HG03095 (cell line): ENCODE data around the gene KLF17.

Source experiments
- ATAC-seq: cut with Tn5 transposase; IDR thresholded peaks from one replicate; pipeline ENCODE4 v1.9.1; 2021; ENCODE audit warnings: moderate library complexity; ENCODE audit not compliant: unreplicated experiment

The KLF17 gene, protein sequence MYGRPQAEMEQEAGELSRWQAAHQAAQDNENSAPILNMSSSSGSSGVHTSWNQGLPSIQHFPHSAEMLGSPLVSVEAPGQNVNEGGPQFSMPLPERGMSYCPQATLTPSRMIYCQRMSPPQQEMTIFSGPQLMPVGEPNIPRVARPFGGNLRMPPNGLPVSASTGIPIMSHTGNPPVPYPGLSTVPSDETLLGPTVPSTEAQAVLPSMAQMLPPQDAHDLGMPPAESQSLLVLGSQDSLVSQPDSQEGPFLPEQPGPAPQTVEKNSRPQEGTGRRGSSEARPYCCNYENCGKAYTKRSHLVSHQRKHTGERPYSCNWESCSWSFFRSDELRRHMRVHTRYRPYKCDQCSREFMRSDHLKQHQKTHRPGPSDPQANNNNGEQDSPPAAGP

DNA sequence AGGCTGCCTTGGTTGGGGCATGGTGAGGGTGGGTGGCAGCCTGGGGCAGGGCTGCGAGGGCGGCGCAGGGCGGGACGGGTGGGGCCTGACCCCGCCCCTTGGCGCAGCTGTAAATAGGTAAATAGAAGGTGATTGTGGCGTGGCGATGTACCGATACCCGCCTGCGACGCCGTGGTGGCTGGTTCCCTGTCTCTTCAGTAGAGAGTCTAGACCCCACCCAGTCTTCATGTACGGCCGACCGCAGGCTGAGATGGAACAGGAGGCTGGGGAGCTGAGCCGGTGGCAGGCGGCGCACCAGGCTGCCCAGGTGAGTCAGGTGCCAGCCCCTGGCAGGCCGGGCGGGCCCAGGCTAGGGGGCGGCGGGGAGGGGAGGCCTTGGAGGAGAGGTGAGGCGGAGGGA lies at the start of gene KLF17:
KLF17 (plus strand) TSS at position 140 of the 400 bp plus-strand sequence; CDS start at position 227, 87 bp downstream.
- no peak for ATAC-seq

DNA sequence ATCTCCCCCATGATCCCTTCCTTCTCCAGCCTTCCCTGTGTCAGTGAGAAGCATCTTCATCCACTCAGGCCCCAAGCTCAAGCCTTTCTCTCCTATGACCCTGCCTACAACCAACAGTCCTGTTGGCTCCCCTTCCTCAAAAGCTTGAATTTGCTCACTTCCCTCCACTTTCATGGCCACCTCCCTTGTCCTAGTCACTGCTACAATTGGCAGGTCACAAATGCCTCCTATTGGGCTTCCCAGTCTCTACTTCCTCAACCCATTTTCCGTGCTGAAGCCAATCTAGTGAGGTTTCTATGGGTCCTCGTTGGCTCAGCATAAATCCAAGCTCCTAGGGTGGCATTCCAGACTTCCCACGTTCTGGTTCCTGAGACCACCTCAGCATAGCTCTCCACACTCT lies 47.2 kb upstream of the KLF17 start:
- no peak for ATAC-seq

DNA sequence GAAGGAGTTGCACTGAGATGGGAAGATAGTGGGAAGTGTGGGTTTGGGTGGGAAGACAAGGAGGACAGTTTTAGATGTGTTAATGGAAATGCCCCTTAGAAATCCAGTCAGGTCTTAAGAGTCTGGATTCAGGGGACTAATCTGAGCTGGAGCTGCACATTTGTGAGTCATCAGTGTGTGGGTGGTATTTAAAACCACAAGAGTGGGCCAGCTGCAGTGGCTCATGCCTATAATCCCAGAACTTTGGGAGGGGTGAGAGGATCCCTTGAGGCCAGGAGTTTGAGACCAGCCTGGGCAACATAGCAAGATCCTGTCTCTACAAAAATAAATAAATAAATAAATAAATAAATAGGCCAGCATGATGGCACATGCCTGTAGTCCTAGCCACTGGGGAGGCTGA lies 46.4 kb upstream of the KLF17 start:
- ATAC-seq, result no peak

DNA sequence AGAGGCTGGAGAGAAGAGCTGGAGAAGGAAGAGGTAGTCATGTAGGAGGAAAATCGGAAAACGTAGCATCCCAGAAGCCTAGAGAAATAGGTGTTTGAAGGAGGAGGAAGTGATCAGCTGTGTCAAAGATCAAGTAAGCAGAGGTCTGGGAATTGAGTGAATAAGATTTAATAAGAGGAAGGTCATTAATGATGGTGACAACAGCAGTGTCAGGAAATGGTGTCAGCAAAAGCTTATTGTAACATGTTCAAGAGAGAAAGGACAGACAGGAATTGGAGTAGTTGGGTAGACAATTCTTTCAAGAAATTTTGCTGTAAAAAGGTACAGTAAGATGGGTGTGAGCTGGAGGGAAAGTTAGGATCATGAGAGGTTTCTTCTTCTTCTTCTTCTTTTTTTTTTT lies 45.8 kb upstream of the KLF17 start:
- no peak for ATAC-seq

DNA sequence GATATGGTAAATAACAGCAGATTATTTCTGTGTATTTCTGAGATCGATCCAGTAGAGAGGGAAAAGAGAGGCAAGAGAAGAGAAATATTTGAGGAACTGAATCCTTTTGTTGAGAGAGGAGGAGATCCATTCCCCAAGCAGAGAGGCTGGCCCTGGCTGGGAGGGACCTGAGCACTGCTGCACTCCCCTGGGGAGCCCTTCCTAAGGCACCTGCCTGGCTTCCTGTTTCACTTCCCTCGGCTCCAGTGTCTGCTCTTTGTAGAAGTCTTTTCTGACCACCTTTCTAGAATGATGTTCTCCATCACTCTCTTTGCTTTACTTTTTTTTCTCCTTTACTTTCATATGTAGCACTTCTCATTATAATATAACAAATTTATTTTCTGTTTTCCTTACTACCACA lies 45.1 kb upstream of the KLF17 start:
- ATAC-seq, result no peak

DNA sequence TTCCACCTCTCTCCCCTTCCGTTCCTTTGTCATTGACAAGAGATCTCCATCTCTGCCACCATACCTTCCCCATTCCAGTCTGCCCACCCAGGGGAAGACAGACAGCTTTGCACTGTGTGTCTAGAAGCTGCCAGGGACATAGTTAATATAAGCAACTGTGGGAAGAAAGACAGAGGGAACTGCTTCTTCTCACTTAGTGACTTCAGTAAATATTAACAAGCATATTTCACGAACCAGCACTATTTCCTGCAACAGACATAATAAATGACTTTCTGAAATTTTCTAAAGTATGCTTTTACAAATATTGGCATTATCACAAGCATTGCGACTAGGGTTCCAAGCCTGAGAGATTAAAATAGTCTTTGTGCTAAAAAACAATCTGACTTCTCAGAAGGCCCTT lies 44.2 kb upstream of the KLF17 start:
- ATAC-seq, result no peak

DNA sequence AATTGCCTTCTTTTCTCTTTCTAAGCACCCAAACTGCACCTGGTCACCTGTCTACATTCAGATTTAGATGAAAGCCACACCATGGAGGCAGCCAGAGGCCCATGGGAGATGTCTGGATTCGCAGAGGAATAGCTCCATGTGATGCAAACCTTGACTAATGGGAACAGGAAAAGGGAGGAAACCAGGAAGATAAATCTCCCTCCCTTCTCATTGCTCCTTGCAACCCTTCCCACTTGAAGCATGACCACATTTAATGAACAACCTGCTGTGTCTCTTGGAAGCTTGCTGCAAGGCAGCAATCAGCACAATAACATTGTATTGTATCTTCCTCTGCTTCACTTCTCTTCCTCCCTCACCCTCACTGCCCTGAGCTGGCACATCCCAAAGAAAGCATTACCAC lies 42.6 kb upstream of the KLF17 start:
- no peak for ATAC-seq

DNA sequence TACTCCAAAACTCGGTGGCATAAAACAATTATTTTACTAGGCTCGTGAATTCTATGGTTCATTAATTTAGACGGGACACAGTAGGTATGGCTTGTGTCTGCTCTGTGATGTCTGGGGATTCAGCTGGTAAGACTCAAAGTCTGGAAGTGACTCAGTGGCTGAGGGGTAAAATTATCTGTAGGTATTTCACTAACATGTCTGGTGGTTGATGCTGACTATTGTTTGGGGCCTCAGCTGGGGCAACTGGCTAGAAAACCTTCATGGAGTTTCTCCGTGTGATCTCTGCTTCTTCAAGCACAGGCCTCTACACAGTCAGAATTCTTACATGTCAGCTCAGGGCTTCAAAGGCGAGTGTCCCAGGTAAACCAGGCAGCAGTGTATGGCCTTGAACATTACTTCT lies 41.2 kb upstream of the KLF17 start:
- ATAC-seq, result no peak

DNA sequence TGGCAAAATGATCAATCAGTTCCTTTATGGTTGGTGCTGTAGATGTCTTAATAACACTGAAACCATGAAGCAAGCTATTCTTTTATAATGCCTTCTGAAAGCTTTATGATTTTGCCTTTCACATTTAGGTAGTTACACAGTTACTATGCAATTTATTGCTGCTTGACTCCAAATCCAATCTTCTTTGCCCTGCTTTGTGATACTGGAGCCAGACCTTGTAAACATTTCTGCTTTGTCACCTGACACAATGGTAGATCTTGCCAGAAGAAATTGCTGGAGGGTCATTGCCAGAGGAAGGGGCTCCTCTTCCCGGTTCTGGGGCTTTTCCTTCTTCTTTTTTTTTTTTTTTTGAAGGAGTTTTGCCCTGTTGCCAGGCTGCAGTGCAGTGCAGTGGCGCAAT lies 40.5 kb upstream of the KLF17 start:
- no peak for ATAC-seq

DNA sequence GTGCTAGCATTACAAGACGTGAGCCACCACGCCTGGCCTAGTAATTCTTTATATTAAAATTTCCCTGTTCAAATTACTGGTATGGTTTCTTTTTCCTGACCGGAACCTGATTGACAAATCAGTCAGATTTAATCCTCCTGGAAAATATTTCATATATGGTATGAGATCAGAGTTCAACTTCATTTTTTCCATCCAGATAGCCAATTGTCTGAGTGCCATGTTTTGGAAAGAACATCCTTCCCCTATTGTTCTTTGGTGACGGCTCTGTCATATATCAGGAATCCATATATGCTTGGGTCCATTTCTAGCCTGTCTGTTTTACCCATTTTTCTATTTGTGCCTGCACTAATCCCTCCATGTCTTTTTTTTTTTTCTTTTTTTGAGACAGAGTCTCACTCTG lies 39.1 kb upstream of the KLF17 start:
- ATAC-seq, result no peak

DNA sequence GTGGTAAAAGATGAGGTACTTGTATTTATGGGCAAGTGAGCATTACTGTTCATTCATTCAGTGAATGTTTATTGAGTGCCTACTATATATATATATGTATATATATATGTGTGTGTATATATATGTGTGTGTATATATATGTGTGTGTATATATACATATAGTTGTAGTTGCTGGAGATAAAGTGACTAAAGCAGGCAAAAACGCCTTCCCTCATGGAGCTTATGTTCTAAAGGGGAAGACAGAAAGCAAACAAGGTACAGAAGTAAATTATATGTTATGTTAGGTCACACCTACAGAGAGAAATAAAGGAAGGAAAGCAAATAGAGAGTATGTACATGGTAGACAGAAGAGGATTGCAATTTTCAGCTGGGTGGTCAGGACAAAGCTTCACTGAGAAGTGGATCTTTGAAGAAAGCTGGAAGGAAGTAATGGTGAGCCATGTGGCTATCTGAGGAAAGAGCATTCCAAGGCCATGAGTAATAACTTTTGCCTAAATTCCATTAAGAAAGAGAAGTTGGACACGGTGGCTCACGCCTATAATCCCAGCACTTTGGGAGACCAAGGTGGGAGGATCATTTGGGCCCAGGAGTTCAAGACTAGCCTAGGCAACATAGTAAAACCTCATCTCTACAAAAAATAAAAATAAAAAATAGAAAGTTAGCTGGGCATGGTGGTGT lies 33.5 kb upstream of the KLF17 start:
- ATAC-seq, result no peak

DNA sequence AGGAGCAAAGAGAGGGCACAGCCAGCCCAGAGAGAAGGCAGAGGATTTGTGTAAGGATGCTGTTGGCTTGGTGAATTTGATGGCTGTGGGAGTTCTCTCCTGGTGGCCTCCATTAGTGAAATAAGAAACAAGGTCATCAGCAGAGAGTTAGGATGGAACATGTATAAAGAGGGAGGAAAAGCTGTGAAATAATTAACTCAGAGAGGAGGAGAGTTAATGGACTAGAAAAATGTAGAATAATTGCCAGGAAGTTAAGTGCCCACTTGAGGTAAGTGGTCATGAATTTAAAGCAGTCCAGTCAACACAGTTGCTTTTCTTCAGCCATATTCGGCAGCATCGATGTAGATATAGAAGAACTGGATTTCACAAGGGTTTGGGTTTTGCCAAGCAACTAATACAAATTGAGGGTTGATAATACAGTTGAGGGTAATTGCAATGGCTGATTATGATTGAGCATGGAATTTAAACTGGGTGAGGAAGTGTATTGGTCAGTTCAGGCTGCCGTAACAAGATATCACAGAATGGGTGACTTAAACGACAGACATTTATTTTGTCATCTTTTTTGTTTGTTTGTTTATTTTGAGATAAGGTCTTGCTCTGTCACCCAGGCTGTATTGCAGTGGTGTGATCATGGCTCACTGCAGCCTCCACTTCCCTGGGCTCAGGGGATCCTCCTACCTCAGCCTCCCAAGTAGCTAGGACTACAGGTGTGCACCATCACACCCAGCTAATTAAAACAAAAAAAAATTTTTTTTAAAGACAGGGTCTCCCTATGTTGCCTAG lies 31.7 kb upstream of the KLF17 start:
- no peak for ATAC-seq

DNA sequence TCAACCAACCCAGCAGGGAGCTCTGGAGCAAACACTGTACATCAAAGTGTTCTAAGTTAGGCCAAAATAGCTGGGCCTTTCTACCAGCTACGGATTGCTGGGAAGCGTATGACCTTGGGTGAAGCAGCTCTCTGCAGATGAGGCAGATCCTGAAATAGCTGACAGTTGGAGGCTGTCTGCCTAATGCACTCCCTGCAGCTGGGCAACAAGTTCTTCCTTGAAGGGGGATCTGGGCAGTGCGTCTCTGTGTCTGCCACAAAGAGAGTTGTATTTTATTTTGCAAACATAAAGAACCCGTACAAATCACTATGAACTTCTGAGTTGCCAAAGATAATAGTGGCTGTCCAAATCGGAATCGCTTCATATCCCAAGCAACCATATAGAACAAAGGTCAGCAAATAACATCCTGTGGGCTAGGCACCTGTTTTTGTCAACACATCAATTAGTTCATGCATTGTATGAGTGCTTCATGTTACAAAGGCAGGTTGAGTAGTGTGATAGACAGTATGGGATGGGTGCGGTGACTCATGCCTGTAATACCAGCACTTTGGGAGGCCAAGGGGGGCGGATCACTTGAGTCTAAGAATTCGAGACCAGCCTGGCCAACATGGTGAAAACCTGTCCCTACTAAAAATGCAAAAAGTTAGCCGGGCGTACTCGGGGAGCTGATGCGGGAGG lies 29.1 kb upstream of the KLF17 start:
- no peak for ATAC-seq

DNA sequence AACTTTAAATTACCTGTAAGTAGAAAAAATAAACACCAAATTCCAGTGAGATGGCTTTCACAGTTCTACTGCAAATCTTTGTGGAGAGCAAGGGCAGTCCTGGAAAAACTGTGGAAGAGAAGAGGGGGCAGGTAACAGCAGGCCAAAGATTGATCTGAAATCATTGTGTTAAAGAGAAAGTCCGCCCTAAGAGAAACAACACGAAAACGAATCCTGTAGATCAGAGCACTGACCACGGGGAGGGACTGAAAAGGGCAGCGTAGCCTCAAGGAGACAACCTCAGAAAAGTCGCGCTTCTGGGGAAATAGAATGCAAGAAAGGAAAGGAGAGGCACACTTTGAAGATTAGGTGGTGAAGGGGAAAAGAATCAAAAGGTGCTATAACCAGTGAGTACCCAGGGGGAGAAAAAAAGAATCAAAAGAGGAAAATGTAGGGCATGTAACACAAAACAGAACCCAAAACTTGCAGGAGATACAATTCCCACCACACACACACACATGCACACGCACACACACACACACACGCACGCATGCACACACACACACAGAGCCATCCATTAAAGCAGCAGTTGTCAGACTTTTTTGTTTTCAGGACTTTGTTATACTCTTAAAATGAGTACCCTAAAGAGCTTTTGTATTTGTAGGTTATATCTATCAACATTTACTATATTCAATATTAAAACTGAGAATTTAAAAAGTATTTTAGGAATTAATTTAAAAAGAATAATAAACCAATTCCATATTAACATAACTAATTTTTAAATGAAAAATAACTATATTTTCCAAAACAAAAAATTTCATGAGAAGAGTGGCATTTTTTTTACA lies 28.0 kb upstream of the KLF17 start:
- no peak for ATAC-seq

DNA sequence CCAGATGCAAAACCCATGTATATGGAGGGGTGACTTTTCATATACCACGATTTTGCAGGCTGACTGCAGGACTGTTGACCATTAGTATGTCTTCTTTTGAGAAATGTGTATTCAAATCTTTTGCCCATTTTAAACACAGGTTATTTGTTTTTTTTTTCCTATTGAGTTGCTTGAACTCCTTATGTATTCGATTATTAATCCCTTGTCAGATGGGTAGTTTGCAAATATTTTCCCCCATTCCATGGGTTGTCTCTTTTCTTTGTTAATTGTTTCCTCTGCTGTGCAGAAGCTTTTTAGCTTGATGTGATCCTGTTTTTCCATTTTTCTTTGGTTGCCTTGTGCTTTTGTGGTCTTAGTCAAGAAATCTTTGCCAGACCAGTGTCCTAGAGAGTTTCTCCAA lies 24.6 kb upstream of the KLF17 start:
- no peak for ATAC-seq

DNA sequence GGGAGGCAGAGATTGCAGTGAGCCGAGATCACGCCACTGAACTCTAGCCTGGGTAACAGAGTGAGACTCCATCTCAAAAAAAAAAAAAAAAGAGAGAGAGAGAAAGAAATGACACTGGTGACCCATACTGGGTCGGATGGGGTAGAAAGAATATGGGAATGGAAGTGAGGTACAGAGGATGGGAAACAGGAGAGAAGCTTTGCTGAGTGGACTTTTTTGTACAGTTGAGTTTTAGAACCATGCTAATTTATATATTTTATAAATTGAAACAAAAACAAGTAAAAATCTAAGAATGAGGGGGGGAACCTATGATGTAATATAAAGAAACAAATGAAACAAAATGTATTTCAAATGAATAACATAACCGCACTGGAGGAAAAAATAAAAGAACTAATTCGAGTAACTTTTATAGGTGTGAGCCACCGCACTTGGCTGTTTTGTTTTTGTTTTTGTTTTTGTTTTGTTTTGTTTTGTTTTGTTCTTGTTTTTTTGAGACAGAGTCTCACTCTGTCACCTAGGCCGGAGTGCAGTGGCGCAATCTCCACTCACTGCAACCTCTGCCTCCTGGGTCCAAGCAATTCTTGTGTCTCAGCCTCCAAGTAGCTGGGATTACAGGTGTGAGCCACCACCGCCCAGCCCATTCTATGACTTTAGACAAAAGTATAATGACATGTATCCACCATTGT lies 18.3 kb upstream of the KLF17 start:
- ATAC-seq, result no peak

DNA sequence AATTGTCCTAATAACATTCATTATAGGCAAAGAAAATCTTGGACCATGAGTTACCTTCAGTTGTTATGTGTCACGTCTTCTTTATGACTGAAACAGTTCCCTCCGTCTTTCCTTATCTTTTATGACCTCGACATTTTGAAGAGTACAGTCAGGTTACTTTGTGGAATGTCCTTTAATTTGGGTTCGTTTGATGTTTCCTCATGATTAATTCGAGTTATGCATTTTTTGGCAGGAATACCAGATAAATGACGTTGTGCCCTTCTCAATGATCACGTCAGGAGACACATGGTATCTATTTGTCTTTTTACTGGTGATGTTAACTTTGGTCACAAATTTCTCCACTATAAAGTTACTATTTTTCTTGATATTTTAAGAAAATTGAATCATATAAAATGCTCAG lies 17.3 kb upstream of the KLF17 start:
- no peak for ATAC-seq

DNA sequence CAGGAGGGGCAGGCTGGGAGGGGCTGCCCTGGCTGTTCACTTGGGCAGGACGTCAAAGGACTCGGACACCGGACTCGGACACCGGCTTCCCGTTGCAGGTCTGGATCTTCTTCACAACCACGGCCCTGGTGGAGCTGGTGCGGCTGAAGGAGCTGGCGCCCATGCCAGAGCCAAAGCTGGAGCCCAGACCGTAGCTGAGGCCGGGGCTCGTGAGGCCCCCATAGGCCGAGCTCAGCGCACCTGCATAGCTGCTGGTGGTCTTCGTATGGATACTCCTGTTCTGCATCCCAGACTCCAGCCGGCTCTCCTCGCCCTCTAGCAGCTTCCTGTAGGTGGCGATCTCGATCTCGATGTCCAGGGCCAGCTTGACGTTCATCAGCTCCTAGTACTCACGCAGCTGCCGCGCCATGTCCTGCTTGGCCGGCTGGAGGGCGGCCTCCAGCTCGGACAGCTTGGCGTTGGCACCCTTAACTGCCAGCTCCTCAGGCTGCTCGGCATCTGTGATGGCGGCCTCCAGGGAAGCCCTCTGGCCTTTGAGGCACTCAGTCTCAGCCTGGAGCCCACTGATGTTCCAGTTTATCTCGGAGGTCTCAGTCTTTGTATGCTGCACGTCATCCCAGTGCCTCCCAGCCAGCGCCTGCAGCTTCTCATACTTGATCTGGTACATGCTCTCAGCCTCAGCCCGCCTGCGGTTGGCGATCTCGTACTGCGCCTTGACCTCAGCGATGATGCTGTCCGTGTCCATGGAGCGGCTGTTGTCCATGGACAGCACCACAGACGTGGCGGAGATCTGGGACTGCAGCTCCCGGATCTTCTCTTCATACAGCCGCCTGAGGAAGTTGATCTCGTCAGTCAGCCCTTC lies 15.1 kb upstream of the KLF17 start:
- ATAC-seq, result no peak

DNA sequence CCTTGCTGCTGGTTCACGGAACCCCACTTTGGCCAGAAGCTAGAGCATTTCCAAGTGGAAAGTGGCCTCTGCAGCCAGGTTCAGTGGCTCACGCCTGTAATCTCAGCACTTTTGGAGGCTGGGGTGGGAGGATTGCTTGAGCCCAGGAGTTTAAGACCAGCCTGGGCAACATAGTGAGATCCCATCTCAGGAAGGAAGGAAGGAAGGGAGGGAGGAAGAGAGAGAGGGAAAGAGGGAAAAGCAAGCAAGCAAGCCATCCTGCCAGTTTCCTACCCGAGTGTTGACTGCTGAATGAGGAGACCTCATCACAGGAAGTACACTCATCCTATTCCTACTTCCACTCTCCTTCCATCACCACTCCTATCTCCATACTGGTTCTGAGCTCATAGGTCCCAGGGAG lies 12.8 kb upstream of the KLF17 start:
- ATAC-seq, result no peak
